ENCODE measurements around the gene ZNF576.

- TF ChIP-seq POLR2A (IDR thresholded peaks at IDR 0.05; ENCODE audit: low read depth, low read length) = no peak
- no peak for TF ChIP-seq CTCF (conservative IDR thresholded peaks at IDR 0.05; ENCODE audit: low read depth, low read length)
- TF ChIP-seq FOS (IDR thresholded peaks at IDR 0.05; ENCODE audit: low read depth, low read length) = no peak
Measured at GRCh38 chr19:43598445-43599240, 2.2 kb downstream of the ZNF576 start.

All from IMR-90 (cell line).